HG03103 (cell line): ENCODE data around the gene ZNF667.

ENCODE experiments used
- ATAC-seq: cut with Tn5 transposase; IDR thresholded peaks from one replicate; pipeline ENCODE4 v1.9.1; 2021; ENCODE audit warnings: low read depth; ENCODE audit not compliant: unreplicated experiment

ZNF667 gene

GRCh38 chr19:56476651-56477428, at the start of gene ZNF667:
TSS of gene ZNF667 (minus strand) at chr19:56477345. CDS start at chr19:56462370, 14,975 bp downstream.
- no peak for ATAC-seq

GRCh38 chr19:56525214-56525860, 48.2 kb upstream of the ZNF667 start:
- no peak for ATAC-seq

GRCh38 chr19:56508290-56508778, 31.2 kb upstream of the ZNF667 start:
- ATAC-seq = no peak

GRCh38 chr19:56507446-56508289, 30.5 kb upstream of the ZNF667 start, which contains the start of gene ZNF471:
TSS of gene ZNF471 (plus strand) at chr19:56507855. CDS start at chr19:56511572, 3,717 bp downstream.
- no peak for ATAC-seq

- no peak for ATAC-seq
Observed at GRCh38 chr19:56504581-56504980, 27.4 kb upstream of the ZNF667 start.

- no peak for ATAC-seq
Observed at GRCh38 chr19:56491399-56491798, 14.3 kb upstream of the ZNF667 start.

- ATAC-seq = no peak
Observed at GRCh38 chr19:56477429-56478338, 539 bp upstream of the ZNF667 start.

- no peak for ATAC-seq
Observed at GRCh38 chr19:56476093-56476492, 1.1 kb downstream of the ZNF667 start.

- no peak for ATAC-seq
Observed at GRCh38 chr19:56474308-56474707, 2.8 kb downstream of the ZNF667 start.

- ATAC-seq = no peak
Observed at GRCh38 chr19:56441206-56441792, 35.8 kb downstream of the ZNF667 start.

- ATAC-seq = no peak
Observed at GRCh38 chr19:56423985-56424353, 53.2 kb downstream of the ZNF667 start.

- ATAC-seq = no peak
Observed at GRCh38 chr19:56423276-56423984, 53.7 kb downstream of the ZNF667 start.

- no peak for ATAC-seq
Observed at GRCh38 chr19:56405062-56405461, 72.1 kb downstream of the ZNF667 start.

- no peak for ATAC-seq
Observed at GRCh38 chr19:56404705-56405056, 72.5 kb downstream of the ZNF667 start.

- peak; percentile 83 for ATAC-seq
Observed at GRCh38 chr19:56403764-56404704, 73.1 kb downstream of the ZNF667 start, which contains the start of gene ZNF583. TSS of gene ZNF583 (plus strand) at chr19:56404332. CDS start at chr19:56407115, 2,783 bp downstream.

- no peak for ATAC-seq
Observed at GRCh38 chr19:56403261-56403660, 73.9 kb downstream of the ZNF667 start.

- ATAC-seq = no peak
Observed at GRCh38 chr19:56400485-56400884, 76.7 kb downstream of the ZNF667 start.

GRCh38 chr19:56398809-56399208, 78.3 kb downstream of the ZNF667 start:
- ATAC-seq = no peak
